Measurements from ENCODE around the gene TRAPPC2.

Gene TRAPPC2

GRCh38 chrX:13717700-13718472, 16.5 kb downstream of the TRAPPC2 start:
- Histone ChIP-seq H3K9me3 (ENCODE audit: low read length) (no peaks in the 10 kb centered on the region), H3K27ac (ENCODE audit: low read depth, low read length, poor library complexity, severe bottlenecking) (no peak overlapping the region), H3K9ac (ENCODE audit: low read length) (no peak overlapping the region), H3K4me3 (ENCODE audit: low read depth, low read length, poor library complexity, severe bottlenecking) (no peak overlapping the region), H3F3A (ENCODE audit: insufficient read depth, low read length) (no peaks in the 10 kb centered on the region), H3K9me2 (ENCODE audit: low read depth, low read length) (no peaks in the 10 kb centered on the region), H2AFZ (ENCODE audit: low read length) (no peak overlapping the region), H3K79me2 (ENCODE audit: insufficient read depth, low read length) (peaks cover 5% of the 10 kb centered on the region; the same call in 1 of the 2 replicates), H4K20me1 (ENCODE audit: insufficient read depth, low read length) (no peaks in the 10 kb centered on the region), H3K4me2 (ENCODE audit: low read length) (no peak overlapping the region), H3K36me3 (ENCODE audit: insufficient read depth, low read length) (peaks cover 67% of the 10 kb centered on the region), H3K4me1 (ENCODE audit: insufficient read depth, low read length, severe bottlenecking) (peaks cover 17% of the 10 kb centered on the region), H3K27me3 (ENCODE audit: insufficient read depth, low read length) (no peaks in the 10 kb centered on the region)
- TF ChIP-seq EZH2 (IDR thresholded peaks at IDR 0.05; ENCODE audit: borderline replicate concordance, low read length) (no peak), CTCF (IDR thresholded peaks at IDR 0.05; ENCODE audit: low read length) (no peak)

- Histone ChIP-seq H3K9ac (ENCODE audit: low read length) (no peak overlapping the region), H3K4me3 (ENCODE audit: low read depth, low read length, poor library complexity, severe bottlenecking) (no peak overlapping the region), H3K4me1 (ENCODE audit: insufficient read depth, low read length, severe bottlenecking) (peaks cover 8% of the 10 kb centered on the region), H3K36me3 (ENCODE audit: insufficient read depth, low read length) (peaks cover 76% of the 10 kb centered on the region), H3K27ac (ENCODE audit: low read depth, low read length, poor library complexity, severe bottlenecking) (no peak overlapping the region), H3K9me3 (ENCODE audit: low read length) (no peaks in the 10 kb centered on the region), H4K20me1 (ENCODE audit: insufficient read depth, low read length) (no peaks in the 10 kb centered on the region), H3F3A (ENCODE audit: insufficient read depth, low read length) (no peaks in the 10 kb centered on the region), H3K79me2 (ENCODE audit: insufficient read depth, low read length) (peaks cover 5% of the 10 kb centered on the region; the same call in 1 of the 2 replicates), H3K4me2 (ENCODE audit: low read length) (no peak overlapping the region), H3K9me2 (ENCODE audit: low read depth, low read length) (no peaks in the 10 kb centered on the region), H3K27me3 (ENCODE audit: insufficient read depth, low read length) (no peaks in the 10 kb centered on the region), H2AFZ (ENCODE audit: low read length) (no peak overlapping the region)
- TF ChIP-seq CTCF (IDR thresholded peaks at IDR 0.05; ENCODE audit: low read length): no peak
- no peak for TF ChIP-seq EZH2 (IDR thresholded peaks at IDR 0.05; ENCODE audit: borderline replicate concordance, low read length)
Measured at GRCh38 chrX:13716905-13717304, 17.5 kb downstream of the TRAPPC2 start.

- Histone ChIP-seq H3K79me2 (ENCODE audit: insufficient read depth, low read length) (peaks cover 4% of the 10 kb centered on the region; the same call in 1 of the 2 replicates), H3K36me3 (ENCODE audit: insufficient read depth, low read length) (peaks cover 81% of the 10 kb centered on the region)
Measured at GRCh38 chrX:13716455-13716854, 18.0 kb downstream of the TRAPPC2 start.

More at GRCh38 chrX:13716455-13716854, 18.0 kb downstream of the TRAPPC2 start:
- Histone ChIP-seq H3K9me3 (ENCODE audit: low read length) (no peaks in the 10 kb centered on the region), H2AFZ (ENCODE audit: low read length) (no peak overlapping the region), H3K9me2 (ENCODE audit: low read depth, low read length) (no peaks in the 10 kb centered on the region), H4K20me1 (ENCODE audit: insufficient read depth, low read length) (no peaks in the 10 kb centered on the region), H3K4me2 (ENCODE audit: low read length) (no peak overlapping the region), H3K27ac (ENCODE audit: low read depth, low read length, poor library complexity, severe bottlenecking) (no peak overlapping the region), H3F3A (ENCODE audit: insufficient read depth, low read length) (no peaks in the 10 kb centered on the region), H3K4me1 (ENCODE audit: insufficient read depth, low read length, severe bottlenecking) (peaks cover 4% of the 10 kb centered on the region), H3K9ac (ENCODE audit: low read length) (no peak overlapping the region), H3K27me3 (ENCODE audit: insufficient read depth, low read length) (no peaks in the 10 kb centered on the region), H3K4me3 (ENCODE audit: low read depth, low read length, poor library complexity, severe bottlenecking) (no peak overlapping the region)
- TF ChIP-seq EZH2 (IDR thresholded peaks at IDR 0.05; ENCODE audit: borderline replicate concordance, low read length) (no peak), CTCF (IDR thresholded peaks at IDR 0.05; ENCODE audit: low read length) (no peak)
